HG02588 (cell line): ENCODE data around the gene GPR137.
"Not testable (repeated sequence)": the region's sequence is repeated elsewhere in the genome, so short reads cannot be mapped to it uniquely, and the experiment has no call there.

ENCODE experiments used
- ATAC-seq: cut with Tn5 transposase; IDR thresholded peaks from one replicate; pipeline ENCODE4 v1.9.1; 2021; ENCODE audit warnings: mild to moderate bottlenecking, moderate library complexity; ENCODE audit not compliant: unreplicated experiment

GPR137 gene

GRCh38 chr11:64298966-64299846 is 13.6 kb downstream of the GPR137 start:
- no peak for ATAC-seq

GRCh38 chr11:64299847-64300648 is 14.4 kb downstream of the GPR137 start, which contains the start of gene CATSPERZ:
Gene CATSPERZ, plus strand, starts transcription at chr11:64300358. Its CDS starts 53 bp downstream, at chr11:64300411.
- ATAC-seq, result no peak

GRCh38 chr11:64303109-64304031 is 17.7 kb downstream of the GPR137 start:
- ATAC-seq, result no peak

GRCh38 chr11:64304032-64304315 is 18.3 kb downstream of the GPR137 start:
- ATAC-seq, result no peak

- peak; percentile 30 for ATAC-seq
Observed at GRCh38 chr11:64304316-64305072, 18.8 kb downstream of the GPR137 start.

- peak; percentile 59 for ATAC-seq
Observed at GRCh38 chr11:64305075-64305690, 19.5 kb downstream of the GPR137 start, which contains the start of gene ESRRA. Gene ESRRA, plus strand, starts transcription at chr11:64305524. Its CDS starts 1,656 bp downstream, at chr11:64307180.

- peak; percentile 30 for ATAC-seq
Observed at GRCh38 chr11:64305691-64306562, 20.3 kb downstream of the GPR137 start.

- ATAC-seq, result no peak
Observed at GRCh38 chr11:64306563-64306875, 20.9 kb downstream of the GPR137 start.

- no peak for ATAC-seq
Observed at GRCh38 chr11:64306876-64307622, 21.4 kb downstream of the GPR137 start.

- ATAC-seq, result not testable (repeated sequence)
Observed at GRCh38 chr11:64307795-64308194, 22.1 kb downstream of the GPR137 start.

- ATAC-seq, result no peak
Observed at GRCh38 chr11:64312947-64313346, 27.3 kb downstream of the GPR137 start.

GRCh38 chr11:64313491-64314145 is 28.0 kb downstream of the GPR137 start:
- ATAC-seq, result no peak

GRCh38 chr11:64314146-64314804 is 28.6 kb downstream of the GPR137 start:
- ATAC-seq, result no peak

- ATAC-seq, result no peak
Observed at GRCh38 chr11:64314805-64315561, 29.3 kb downstream of the GPR137 start.

GRCh38 chr11:64315667-64316526 is 30.2 kb downstream of the GPR137 start:
- ATAC-seq, result not testable (repeated sequence)
